Stomach (tissue), 9 donors: ENCODE measurements around the gene PJA2. TPM values are rescaled to one million over a fixed set of nuclear protein-coding genes. Genes with fewer than 3 reads are reported as not detected.

ENCODE experiments used
- DNase-seq, 2 donors: peaks; one replicate each; pipeline versions ENCODE4 v3.0.0 to v3.0.0-alpha.2; 2013 to 2019
- H3K27ac ChIP-seq, 5 donors: fragments of 200-600 bp in 4 of 5; sonication (generic) in 4 of 5; one replicate each; pipeline ENCODE4 v1.5.1; 2013 to 2019; ENCODE audit warnings: mild to moderate bottlenecking in 1 of 5, moderate library complexity in 1 of 5
- H3K27me3 ChIP-seq, 3 donors: fragments of 200-600 bp; sonication (generic); one replicate each; pipeline ENCODE4 v1.5.1; 2017 to 2019; ENCODE audit warnings: mixed run types in 1 of 3
- H3K36me3 ChIP-seq, 4 donors: fragments of 200-600 bp; sonication (generic); 1 replicate in 3 of 4; 2 replicates in 1 of 4; pipeline ENCODE4 v1.5.1; 2016 to 2019
- H3K4me1 ChIP-seq, 4 donors: fragments of 200-600 bp; sonication (generic); one replicate each; pipeline ENCODE4 v1.5.1; 2016 to 2019
- H3K4me3 ChIP-seq, 4 donors: fragments of 200-600 bp; sonication (generic) in 3 of 4; one replicate each; pipeline ENCODE4 v1.5.1; 2016 to 2019; ENCODE audit warnings: mild to moderate bottlenecking in 1 of 4
- H3K9me3 ChIP-seq, 4 donors: fragments of 200-600 bp; sonication (generic); one replicate each; pipeline ENCODE4 v1.5.1; 2016 to 2019
- CTCF ChIP-seq, 7 experiments: fragments of 450-650 bp in 4 of 7; fragments of 200-600 bp in 3 of 7; sonication (generic) in 3 of 7; IDR thresholded peaks; one replicate each; pipeline ENCODE4 v1.5.1; 2016 to 2019; ENCODE audit warnings: antibody characterized with exemption in 7 of 7, control low read depth in 2 of 7, mild to moderate bottlenecking in 1 of 7
- EP300 ChIP-seq: sonication (generic); formaldehyde crosslinking; IDR thresholded peaks from one replicate; pipeline ENCODE4 v1.6.1; 2017; ENCODE audit warnings: antibody characterized with exemption
- POLR2A ChIP-seq, 4 donors: fragments of 450-650 bp; IDR thresholded peaks; one replicate each; pipeline ENCODE4 v1.6.1; 2016; ENCODE audit warnings: antibody characterized with exemption in 4 of 4, control low read depth in 2 of 4, mild to moderate bottlenecking in 1 of 4, moderate library complexity in 1 of 4
- POLR2AphosphoS5 ChIP-seq, 3 donors: sonication (generic); formaldehyde crosslinking; IDR thresholded peaks; one replicate each; pipeline ENCODE4 v1.6.1; 2016; ENCODE audit warnings: antibody characterized with exemption in 3 of 3
- WGBS, 5 donors: extraction: QIAGEN DNeasy Blood & Tissue Kit in 3 of 5; methylation state at CpG; one replicate each; pipeline versions ENCODE4 v1.1.5 to v1.1.7; 2013 to 2018; 5-methylcytosine and 5-hydroxymethylcytosine counted together
- intact Hi-C: fragments of 100-400 bp; cut with DNase I; formaldehyde crosslinking; loops from one replicate; pipeline ENCODE4 v1.15.1; 2023; ENCODE audit warnings: low total_unique reads
- polyA plus RNA-seq, 3 donors: library from polyadenylated mRNA; stranded (reverse); fragments of 200-250 nt; gene quantifications; one replicate each; pipeline ENCODE4 v1.2.3, GENCODE V29; 2013
- total RNA-seq, 5 donors: library from RNA; depleted of rRNA; stranded (reverse); fragments of >200 nt; gene quantifications; one replicate each; pipeline versions ENCODE4 v1.1.0 to v1.2.3, GENCODE V29; 2014 to 2016
- donor health status: healthy with polysubstance abuse.
- donor health status: Bipolar disorder and iron deficiency.
- donor health status: healthy.

PJA2 gene
- total and polyA plus RNA-seq, 8 donors = 19.9 to 161 (median 34.6) TPM

- DNase-seq = no peak
- Histone ChIP-seq H3K4me3 (no peak overlapping the region), H3K27ac (no peak overlapping the region), H3K9me3 (no peaks in the 10 kb centered on the region), H3K36me3 (no peaks in the 10 kb centered on the region), H3K4me1 (no peaks in the 10 kb centered on the region), H3K27me3 (no peaks in the 10 kb centered on the region)
- intact Hi-C loops = no loop called here
- WGBS, 5 donors = 84 to 93% (median 92%) methylated on average over 3 of the region's 3 CpGs
- TF ChIP-seq POLR2AphosphoS5 (IDR thresholded peaks at IDR 0.05) (no peak), POLR2A (IDR thresholded peaks at IDR 0.05) (no peak), CTCF (IDR thresholded peaks at IDR 0.05) (no peak)
Observed at GRCh38 chr5:109310315-109310714, 99.5 kb downstream of the PJA2 start.

GRCh38 chr5:109309326-109310063 lies 100.3 kb downstream of the PJA2 start:
- H3K27ac ChIP-seq = no peak overlapping the region
- H3K36me3 ChIP-seq = no peaks in the 10 kb centered on the region
- no peak for TF ChIP-seq POLR2A (IDR thresholded peaks at IDR 0.05)
- no peak for TF ChIP-seq POLR2AphosphoS5 (IDR thresholded peaks at IDR 0.05)
- no peak for TF ChIP-seq CTCF (IDR thresholded peaks at IDR 0.05)
- no peak for TF ChIP-seq EP300
- H3K27me3 ChIP-seq = no peaks in the 10 kb centered on the region
- 86 to 90% (median 87%) methylated on average over 5 of the region's 5 CpGs for WGBS, 5 donors
- intact Hi-C loops = no loop called here
- no peak for DNase-seq
- H3K4me3 ChIP-seq = no peak overlapping the region
- H3K4me1 ChIP-seq = no peaks in the 10 kb centered on the region
- no peaks in the 10 kb centered on the region for H3K9me3 ChIP-seq

- H3K4me1 ChIP-seq = no peaks in the 10 kb centered on the region
- no peaks in the 10 kb centered on the region for H3K36me3 ChIP-seq
- intact Hi-C loops = no loop called here
- TF ChIP-seq POLR2AphosphoS5 (IDR thresholded peaks at IDR 0.05) = no peak
- no peak for TF ChIP-seq EP300
- TF ChIP-seq POLR2A (IDR thresholded peaks at IDR 0.05) = no peak
- TF ChIP-seq CTCF (IDR thresholded peaks at IDR 0.05) = no peak
- H3K27me3 ChIP-seq = no peaks in the 10 kb centered on the region
- no peak overlapping the region for H3K27ac ChIP-seq
- H3K4me3 ChIP-seq = no peak overlapping the region
- WGBS, 5 donors = 88 to 98% (median 93%) methylated on average over 3 of the region's 3 CpGs
- no peaks in the 10 kb centered on the region for H3K9me3 ChIP-seq
- no peak for DNase-seq
Observed at GRCh38 chr5:109307951-109308350, 101.8 kb downstream of the PJA2 start.

GRCh38 chr5:109307456-109307855 lies 102.3 kb downstream of the PJA2 start:
- Histone ChIP-seq H3K4me1 (no peaks in the 10 kb centered on the region), H3K27ac (no peak overlapping the region), H3K27me3 (no peaks in the 10 kb centered on the region), H3K9me3 (no peaks in the 10 kb centered on the region), H3K4me3 (no peak overlapping the region), H3K36me3 (no peaks in the 10 kb centered on the region)
- WGBS, 5 donors = 77 to 93% (median 87%) methylated on average over 4 of the region's 4 CpGs
- intact Hi-C loops = no loop called here
- DNase-seq = no peak
- TF ChIP-seq POLR2A (IDR thresholded peaks at IDR 0.05) (no peak), CTCF (IDR thresholded peaks at IDR 0.05) (no peak), POLR2AphosphoS5 (IDR thresholded peaks at IDR 0.05) (no peak), EP300 (no peak)
